GM12891 (cell line): Measurements from ENCODE around the gene NUP210L.

Experiments used
- DNase-seq: peaks from one replicate; pipeline ENCODE4 v3.0.0; 2011; ENCODE audit warnings: low spot score; ENCODE audit not compliant: insufficient read length
- FAIRE-seq: peaks from 2 replicates; lab custom pipeline; 2011; peaks lifted over from hg19 to GRCh38; lab: Jason Lieb, UNC
- PAX5 ChIP-seq: IDR thresholded peaks from 2 replicates; pipeline ENCODE4 v1.6.1; 2011; ENCODE audit warnings: low read length, moderate library complexity, mild to moderate bottlenecking; ENCODE audit not compliant: insufficient read depth, severe bottlenecking
- POLR2A ChIP-seq: IDR thresholded peaks from 2 replicates; pipeline ENCODE4 v1.6.1; 2011; ENCODE audit warnings: low read depth, low read length, control low read depth
- POLR2AphosphoS5 ChIP-seq: IDR thresholded peaks from 2 replicates; pipeline ENCODE4 v1.6.1; 2011; ENCODE audit warnings: low read depth, low read length, control low read depth
- POU2F2 ChIP-seq: IDR thresholded peaks from 2 replicates; pipeline ENCODE4 v1.6.1; 2011; ENCODE audit warnings: low read depth, mild to moderate bottlenecking, control low read depth, low read length, moderate library complexity
- SPI1 ChIP-seq: IDR thresholded peaks from 2 replicates; pipeline ENCODE4 v1.6.1; 2011; ENCODE audit warnings: low read depth, low read length, control low read depth
- TAF1 ChIP-seq: IDR thresholded peaks from 2 replicates; pipeline ENCODE4 v1.6.1; 2011; ENCODE audit warnings: low read depth, low read length, control low read depth

NUP210L gene

GRCh38 chr1:154171223-154171583 lies 16.3 kb upstream of the NUP210L start:
- TF ChIP-seq TAF1 (no peak), PAX5 (no peak), SPI1 (no peak), POLR2A (no peak), POLR2AphosphoS5 (no peak), POU2F2 (no peak)
- no peak for FAIRE-seq
- no peak for DNase-seq

DNA sequence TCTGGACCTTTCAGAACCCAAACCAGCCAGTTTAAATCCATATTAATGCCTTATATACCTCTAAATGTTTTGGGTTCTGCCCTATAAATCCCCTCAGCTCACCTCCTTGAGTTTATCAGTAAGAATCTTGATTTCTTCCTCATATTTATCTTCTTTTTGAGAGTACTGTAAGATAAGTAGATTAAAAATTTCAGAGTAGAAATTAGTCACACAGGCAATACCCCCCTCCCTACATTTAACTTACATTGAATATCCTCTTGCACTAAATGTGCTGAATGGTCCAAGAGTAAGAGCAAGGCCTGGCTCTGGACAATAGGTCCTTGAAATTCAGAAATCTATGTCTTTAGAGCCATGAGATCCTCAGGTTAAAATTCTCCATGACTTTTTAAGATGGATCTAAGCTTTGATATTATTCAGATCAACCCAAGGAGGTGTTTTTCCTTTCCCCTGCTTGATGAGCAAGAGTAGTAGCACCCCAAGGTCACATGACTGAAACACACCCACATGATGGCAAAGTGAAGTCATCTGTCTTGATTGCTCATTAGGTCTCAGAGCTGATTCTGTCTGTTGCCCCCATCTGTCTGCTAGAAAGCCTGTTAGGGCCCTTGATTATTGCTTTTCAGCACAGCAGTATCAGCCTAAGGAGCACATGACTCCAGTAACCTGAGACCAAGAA lies 15.8 kb upstream of the NUP210L start:
- FAIRE-seq: peak; percentile 71
- TF ChIP-seq POU2F2: no peak
- 0 out of 2 replicates have a peak, but pooled peaks have one; percentile 32 for TF ChIP-seq POLR2AphosphoS5
- no peak for TF ChIP-seq PAX5
- TF ChIP-seq SPI1: no peak

GRCh38 chr1:154167461-154167860 lies 12.6 kb upstream of the NUP210L start:
- no peak for DNase-seq

More for the DNA sequence above, 15.8 kb upstream of the NUP210L start:
- no peak for DNase-seq

DNA sequence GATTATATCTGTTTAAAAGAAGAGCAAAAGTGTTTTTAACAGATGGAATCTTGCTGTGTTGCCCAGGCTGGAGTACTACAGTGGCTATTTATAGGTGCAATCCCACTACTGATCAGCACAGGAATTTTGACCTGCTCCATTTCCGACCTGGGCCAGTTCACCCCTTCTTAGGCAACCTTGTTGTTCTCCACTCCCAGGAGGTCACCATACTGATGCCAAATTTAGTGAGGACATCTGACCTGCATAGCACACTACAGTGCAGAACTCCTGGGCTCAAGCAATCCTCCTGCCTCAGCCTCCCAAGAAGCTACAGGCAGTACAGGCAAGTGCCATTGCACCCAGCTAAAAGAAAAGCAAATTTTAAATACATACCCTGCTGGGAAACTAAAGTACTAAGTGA lies 11.3 kb upstream of the NUP210L start:
- no peak for FAIRE-seq
- no peak for TF ChIP-seq POLR2AphosphoS5
- TF ChIP-seq POLR2A: no peak
- no peak for TF ChIP-seq SPI1
- no peak for DNase-seq

More at GRCh38 chr1:154167461-154167860, 12.6 kb upstream of the NUP210L start:
- TF ChIP-seq POLR2A (no peak), PAX5 (no peak), POLR2AphosphoS5 (no peak), POU2F2 (no peak), SPI1 (no peak), TAF1 (no peak)
- FAIRE-seq: no peak

DNA sequence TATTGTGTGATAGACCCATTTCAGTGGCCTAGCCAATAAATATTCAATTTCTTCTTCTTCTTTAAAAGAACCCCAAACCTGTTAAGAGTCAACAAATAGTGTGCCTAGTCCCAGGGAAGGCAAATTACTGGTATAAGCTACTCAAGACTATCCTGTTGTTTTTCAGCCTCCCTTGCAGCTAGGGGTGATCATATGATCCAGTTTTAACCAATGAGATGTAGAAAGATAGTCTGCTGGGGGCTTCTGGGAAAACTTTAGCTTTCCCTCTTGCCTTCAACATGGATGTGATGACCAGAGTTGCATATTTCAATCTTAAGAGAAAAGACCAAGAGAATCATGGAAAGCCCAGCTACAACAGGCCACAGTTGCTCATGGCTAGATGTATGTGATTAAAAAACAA lies 4.7 kb upstream of the NUP210L start:
- TF ChIP-seq POLR2A: no peak
- no peak for TF ChIP-seq TAF1
- no peak for TF ChIP-seq PAX5
- TF ChIP-seq SPI1: no peak
- TF ChIP-seq POU2F2: no peak
- TF ChIP-seq POLR2AphosphoS5: no peak
- DNase-seq (no peak), FAIRE-seq (no peak)

DNA sequence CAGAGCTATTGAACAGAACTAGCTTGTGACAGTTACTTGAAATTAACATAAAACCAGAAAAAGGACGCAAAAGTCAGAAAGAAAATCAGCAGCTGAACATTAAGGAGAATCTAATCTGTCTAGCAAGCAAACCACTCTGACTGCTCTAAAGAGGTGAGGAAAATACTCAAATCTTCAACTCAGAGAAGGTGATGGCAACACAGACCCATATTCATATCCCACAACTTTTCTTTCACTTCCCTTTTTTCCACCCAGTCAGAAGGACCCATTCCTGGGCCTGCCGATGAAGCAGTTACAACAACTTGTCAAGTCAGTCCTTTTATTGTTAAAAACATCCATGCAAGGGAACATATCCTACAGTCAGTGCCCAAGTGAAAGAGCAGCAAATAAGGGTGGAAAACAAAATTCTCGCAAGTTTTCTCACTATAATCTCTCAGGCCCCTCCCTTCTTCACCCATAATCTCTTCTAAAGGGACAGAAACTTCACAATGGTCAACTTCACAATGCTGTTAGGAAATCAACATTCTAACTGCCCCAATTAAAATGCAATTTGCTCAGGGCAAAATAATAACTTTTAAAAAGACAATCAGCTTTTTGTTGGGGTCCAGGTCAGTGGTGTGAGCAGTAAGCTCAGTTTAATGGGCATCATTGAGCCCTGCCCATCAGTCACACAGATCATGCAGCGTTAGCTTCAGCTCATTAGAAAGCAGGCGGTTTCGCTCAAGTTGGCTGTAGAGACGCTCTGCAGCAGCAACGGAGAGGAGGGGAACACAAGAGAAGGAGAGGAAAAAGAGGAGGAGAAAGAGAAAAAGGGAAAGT lies 3.6 kb upstream of the NUP210L start:
- no peak for DNase-seq
- no peak for FAIRE-seq

DNA sequence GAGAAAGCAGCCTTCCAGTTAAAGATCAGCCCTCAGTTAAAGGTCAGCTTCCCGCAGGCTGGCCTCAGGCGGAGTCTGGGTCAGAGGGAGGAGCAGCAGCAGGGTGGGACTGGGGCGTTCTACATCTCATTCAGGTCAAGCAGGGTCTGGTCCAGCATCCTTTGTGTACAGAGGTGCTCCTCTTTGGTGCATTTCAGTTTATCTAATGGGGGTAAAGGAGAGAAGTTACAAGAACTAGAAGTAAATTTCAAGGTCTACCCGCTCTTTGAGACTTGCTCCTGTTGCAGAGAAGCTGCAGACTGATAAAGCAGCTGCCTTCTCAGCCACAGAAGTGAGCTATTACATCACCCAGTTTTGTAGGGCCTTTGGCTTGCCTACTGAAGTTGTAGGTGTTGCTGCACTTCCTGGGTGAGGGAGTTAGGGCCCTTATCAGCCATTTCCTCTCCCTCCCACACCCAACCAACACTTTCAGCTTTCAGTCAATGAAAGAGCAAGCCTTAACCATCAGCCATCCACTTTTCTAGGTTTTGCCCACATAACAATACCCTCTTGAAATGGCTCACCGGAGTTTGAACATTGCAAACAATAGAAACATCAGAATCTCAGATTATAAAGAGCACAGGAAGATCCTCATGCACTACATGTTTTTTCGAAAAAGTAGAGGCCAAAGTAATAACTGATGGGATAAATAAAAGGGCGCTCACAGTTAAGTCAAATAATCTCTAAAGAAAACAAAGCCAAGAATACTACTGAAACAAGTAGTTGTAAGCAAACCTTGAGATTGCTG lies 2.8 kb upstream of the NUP210L start:
- DNase-seq: peak; percentile 54
- no peak for TF ChIP-seq PAX5
- TF ChIP-seq POU2F2: no peak
- no peak for TF ChIP-seq TAF1
- TF ChIP-seq SPI1: peak; percentile 60; the same call in 1 of the 2 replicates
- no peak for TF ChIP-seq POLR2AphosphoS5
- FAIRE-seq: peak; percentile 92

More for the DNA sequence above, 3.6 kb upstream of the NUP210L start:
- TF ChIP-seq SPI1 (peak; percentile 99), TAF1 (peak; percentile 36; the same call in 1 of the 2 replicates), PAX5 (no peak)

DNA sequence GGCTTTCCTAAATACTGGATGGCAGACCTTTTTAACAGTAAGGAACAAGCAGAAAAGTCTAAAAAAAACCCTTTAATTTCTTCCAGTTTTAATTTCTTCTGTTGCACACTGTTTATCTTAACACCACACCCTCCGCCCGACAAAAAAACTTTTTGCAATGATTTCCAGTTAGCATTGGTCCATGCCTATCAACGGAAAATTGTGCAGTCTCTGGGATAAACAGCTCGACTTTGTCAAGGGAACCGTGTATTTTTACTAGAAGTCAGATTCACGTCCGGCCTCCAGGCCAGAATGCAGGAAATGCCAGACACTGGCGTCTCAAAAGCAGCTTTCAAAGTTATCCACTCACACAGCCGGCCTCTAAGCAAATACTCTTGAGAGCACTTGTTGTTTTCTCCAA lies 378 bp upstream of the NUP210L start:
- no peak for TF ChIP-seq POLR2A
- no peak for TF ChIP-seq POLR2AphosphoS5
- TF ChIP-seq POU2F2: no peak
- no peak for TF ChIP-seq PAX5
- no peak for TF ChIP-seq TAF1
- TF ChIP-seq SPI1: no peak
- DNase-seq: no peak
- no peak for FAIRE-seq

DNA sequence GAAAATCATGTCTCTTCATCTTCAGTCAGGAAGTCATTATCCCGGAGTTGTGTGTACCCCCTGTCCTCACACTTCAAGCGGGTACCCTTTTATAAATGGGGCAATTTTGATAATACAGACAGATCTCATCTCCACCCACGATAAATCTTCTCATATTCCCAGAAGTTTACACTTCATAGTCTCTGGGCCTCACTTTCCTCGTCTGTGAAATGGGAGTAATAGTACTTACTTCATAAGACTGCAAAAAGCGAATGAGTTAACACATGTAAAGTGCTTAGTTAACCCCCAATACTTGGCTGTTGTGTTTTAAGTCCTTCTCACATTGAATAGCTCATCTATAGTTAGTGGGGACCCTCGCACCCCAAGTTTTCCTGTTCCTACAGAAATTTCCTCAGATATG lies 820 bp downstream of the NUP210L start:
- FAIRE-seq (no peak), DNase-seq (no peak)
- TF ChIP-seq POLR2A: no peak
- TF ChIP-seq TAF1: no peak
- TF ChIP-seq POLR2AphosphoS5: no peak
- TF ChIP-seq PAX5: no peak
- TF ChIP-seq POU2F2: no peak
- no peak for TF ChIP-seq SPI1
